Tibial artery (tissue), 4 donors: ENCODE results near the gene FCGBP.

Experiments
- DNase-seq, 2 donors: peaks; one replicate each; pipeline ENCODE4 v3.0.0-alpha.2; 2019
- H3K27ac ChIP-seq, 2 donors: fragments of 200-600 bp; sonication (generic) in 1 of 2; 1 replicate in 1 of 2; 2 replicates in 1 of 2; pipeline ENCODE4 v1.5.1; 2018 to 2019; ENCODE audit warnings: mild to moderate bottlenecking in 1 of 2
- H3K27me3 ChIP-seq, 2 donors: fragments of 200-600 bp; sonication (generic) in 1 of 2; one replicate each; pipeline versions ENCODE4 v1.5.1 to v1.6.0; 2016 to 2019
- H3K36me3 ChIP-seq, 3 donors: fragments of 200-600 bp; sonication (generic) in 2 of 3; one replicate each; pipeline ENCODE4 v1.5.1; 2016 to 2019; ENCODE audit warnings: mild to moderate bottlenecking in 2 of 3
- H3K4me1 ChIP-seq, 4 donors: fragments of 200-600 bp; sonication (generic) in 2 of 4; 1 replicate in 3 of 4; 2 replicates in 1 of 4; pipeline ENCODE4 v1.5.1; 2016 to 2019
- H3K4me3 ChIP-seq, 2 donors: fragments of 200-600 bp; sonication (generic) in 1 of 2; 1 replicate in 1 of 2; 2 replicates in 1 of 2; pipeline ENCODE4 v1.5.1; 2018 to 2019; ENCODE audit warnings: mild to moderate bottlenecking in 2 of 2
- H3K9me3 ChIP-seq, 3 donors: fragments of 200-600 bp; sonication (generic) in 1 of 3; one replicate each; pipeline ENCODE4 v1.5.1; 2016 to 2019
- CTCF ChIP-seq, 2 experiments: fragments of 200-600 bp in 1 of 2; fragments of 450-650 bp in 1 of 2; IDR thresholded peaks; one replicate each; pipeline ENCODE4 v1.5.1; 2017 to 2019; ENCODE audit warnings: antibody characterized with exemption in 2 of 2, mild to moderate bottlenecking in 1 of 2, moderate library complexity in 1 of 2
- intact Hi-C: fragments of 100-400 bp; cut with DNase I; formaldehyde crosslinking; loops from one replicate; pipeline ENCODE4 v1.15.0; 2023; ENCODE audit warnings: low total_unique reads

Gene FCGBP

GRCh38 chr19:39928357-39928725 is 6.1 kb downstream of the FCGBP start:
- TF ChIP-seq CTCF (IDR thresholded peaks at IDR 0.05), result no peak
- no peaks in the 10 kb centered on the region for H3K36me3 ChIP-seq
- intact Hi-C loops, result no loop called here
- H3K9me3 ChIP-seq, result no peaks in the 10 kb centered on the region
- no peak overlapping the region for H3K4me3 ChIP-seq
- DNase-seq, result no peak
- H3K27ac ChIP-seq, result no peak overlapping the region
- peaks cover 0 to 5% of the 10 kb centered on the region in 2 donors for H3K27me3 ChIP-seq
- no peaks in the 10 kb centered on the region for H3K4me1 ChIP-seq

DNA sequence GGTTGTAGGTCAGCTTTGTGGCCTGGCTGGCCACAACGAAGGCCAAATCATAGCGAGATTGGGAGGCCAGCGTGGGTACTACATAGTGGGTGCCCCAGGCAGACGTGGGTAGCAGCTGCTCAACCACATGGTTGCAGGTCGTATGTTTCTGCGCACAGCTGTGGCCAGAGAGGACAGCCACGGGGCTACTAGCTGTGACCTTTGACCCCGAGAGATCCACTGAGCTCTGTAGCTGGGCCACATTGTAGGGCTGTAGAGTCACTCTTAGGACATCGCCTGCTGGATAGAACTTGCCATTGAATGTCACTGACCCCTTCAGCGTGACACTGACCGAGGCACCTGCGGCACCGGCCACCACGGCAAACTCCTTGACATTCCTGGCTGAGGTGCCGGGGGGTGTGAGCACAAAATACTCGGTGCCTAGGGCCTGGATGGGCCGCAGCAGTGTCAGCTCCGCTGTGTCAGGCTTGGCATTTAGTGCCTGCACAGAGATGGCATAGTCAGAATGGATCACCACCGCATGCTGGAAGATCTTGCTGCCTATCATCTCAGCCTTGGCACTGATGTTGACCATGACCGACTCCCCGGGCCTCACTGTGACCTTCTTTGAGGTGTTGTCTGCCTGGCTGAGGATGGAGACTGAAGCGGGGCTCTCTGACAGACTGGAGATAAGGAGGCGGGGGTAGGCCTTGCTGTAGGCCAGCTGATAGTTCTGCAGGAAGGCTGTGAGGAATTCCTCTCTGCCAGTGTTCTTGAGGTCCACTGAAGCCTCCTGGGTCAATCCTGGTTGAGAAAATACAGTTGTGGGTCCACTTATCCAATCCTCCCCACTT is 6.7 kb downstream of the FCGBP start:
- intact Hi-C loops, result no loop called here
- Histone ChIP-seq H3K27ac (no peak overlapping the region), H3K27me3 (peaks cover 0 to 5% of the 10 kb centered on the region in 2 donors), H3K36me3 (no peaks in the 10 kb centered on the region), H3K9me3 (no peaks in the 10 kb centered on the region), H3K4me1 (no peaks in the 10 kb centered on the region), H3K4me3 (no peak overlapping the region)
- peak in 1 of 2 donors; percentile 47 for DNase-seq
- TF ChIP-seq CTCF (IDR thresholded peaks at IDR 0.05), result no peak

DNA sequence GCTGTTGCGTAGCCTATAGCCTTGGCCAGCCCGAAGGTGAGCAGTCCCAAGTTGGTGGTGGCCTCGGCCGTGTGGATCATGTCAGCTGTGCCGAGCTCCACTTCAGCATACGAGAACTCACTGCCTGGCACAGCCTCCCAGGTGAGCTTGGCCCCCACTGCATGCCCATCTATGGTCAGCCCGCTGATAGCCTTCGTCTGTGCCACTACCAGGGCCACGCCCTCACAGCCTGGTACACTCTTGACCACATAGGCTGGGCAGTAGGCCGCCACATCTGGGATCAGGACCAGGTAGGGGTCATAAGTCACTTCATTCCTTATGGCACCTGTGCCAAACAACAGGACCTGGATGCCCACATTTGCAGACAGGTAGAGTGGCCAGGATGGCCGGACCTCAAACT is 7.4 kb downstream of the FCGBP start:
- Histone ChIP-seq H3K27ac (no peak overlapping the region), H3K27me3 (peaks cover 0 to 5% of the 10 kb centered on the region in 2 donors), H3K4me3 (no peak overlapping the region), H3K36me3 (no peaks in the 10 kb centered on the region), H3K4me1 (no peaks in the 10 kb centered on the region), H3K9me3 (no peaks in the 10 kb centered on the region)
- peak in 1 of 2 donors; percentile 34 for DNase-seq
- TF ChIP-seq CTCF (IDR thresholded peaks at IDR 0.05), result no peak
- intact Hi-C loops, result no loop called here

DNA sequence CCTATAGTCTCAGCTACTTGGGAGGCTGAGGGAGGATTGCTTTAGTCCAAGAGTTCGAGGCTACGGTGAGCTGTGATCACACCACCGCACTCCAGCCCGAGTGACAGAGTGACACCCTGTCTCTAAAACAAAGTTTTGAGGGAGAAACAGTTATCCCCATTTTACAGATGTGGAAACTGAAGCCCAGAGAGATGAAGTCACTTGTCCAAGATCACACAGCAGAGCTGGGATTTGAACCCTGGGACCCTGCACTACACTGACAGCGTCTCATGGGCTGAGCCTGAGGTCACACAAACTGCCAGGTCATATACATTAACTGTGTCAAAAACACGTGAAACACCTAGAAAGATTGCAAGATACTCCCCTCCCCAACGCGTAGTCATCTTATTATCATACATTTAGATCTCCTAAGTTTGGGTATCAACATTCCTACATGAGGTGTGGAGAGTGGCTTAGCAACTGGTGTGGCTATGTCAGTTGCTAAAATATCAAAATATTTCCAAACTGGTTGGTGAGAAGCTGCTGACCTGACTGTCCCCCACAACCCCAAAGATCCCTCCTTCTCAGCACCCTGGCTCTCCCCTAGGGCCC is 8.2 kb downstream of the FCGBP start:
- no peak for TF ChIP-seq CTCF (IDR thresholded peaks at IDR 0.05)
- H3K27me3 ChIP-seq, result peaks cover 0 to 5% of the 10 kb centered on the region in 2 donors
- H3K27ac ChIP-seq, result no peak overlapping the region
- no peaks in the 10 kb centered on the region for H3K9me3 ChIP-seq
- no peaks in the 10 kb centered on the region for H3K36me3 ChIP-seq
- DNase-seq, result no peak
- intact Hi-C loops, result no loop called here
- no peaks in the 10 kb centered on the region for H3K4me1 ChIP-seq
- no peak overlapping the region for H3K4me3 ChIP-seq

- Histone ChIP-seq H3K4me3 (no peak overlapping the region), H3K9me3 (peaks cover 0 to under 1% (median 0%) of the 10 kb centered on the region in 3 donors), H3K27me3 (peaks cover 0 to 5% of the 10 kb centered on the region in 2 donors), H3K27ac (no peak overlapping the region), H3K4me1 (no peaks in the 10 kb centered on the region), H3K36me3 (no peaks in the 10 kb centered on the region)
- DNase-seq, result peak in 1 of 2 donors; percentile 21
- intact Hi-C loops, result no loop called here
- no peak for TF ChIP-seq CTCF (IDR thresholded peaks at IDR 0.05)
These were observed 9.5 kb downstream of the FCGBP start for GRCh38 chr19:39924952-39925351.
